C1 segment of cervical spinal cord (tissue), 14 donors: ENCODE results near the gene KXD1.

ENCODE experiments used
- DNase-seq, 14 donors: peaks; one replicate each; lab custom pipeline; 2025; lab: John Stamatoyannopoulos, UW

Gene KXD1

DNA sequence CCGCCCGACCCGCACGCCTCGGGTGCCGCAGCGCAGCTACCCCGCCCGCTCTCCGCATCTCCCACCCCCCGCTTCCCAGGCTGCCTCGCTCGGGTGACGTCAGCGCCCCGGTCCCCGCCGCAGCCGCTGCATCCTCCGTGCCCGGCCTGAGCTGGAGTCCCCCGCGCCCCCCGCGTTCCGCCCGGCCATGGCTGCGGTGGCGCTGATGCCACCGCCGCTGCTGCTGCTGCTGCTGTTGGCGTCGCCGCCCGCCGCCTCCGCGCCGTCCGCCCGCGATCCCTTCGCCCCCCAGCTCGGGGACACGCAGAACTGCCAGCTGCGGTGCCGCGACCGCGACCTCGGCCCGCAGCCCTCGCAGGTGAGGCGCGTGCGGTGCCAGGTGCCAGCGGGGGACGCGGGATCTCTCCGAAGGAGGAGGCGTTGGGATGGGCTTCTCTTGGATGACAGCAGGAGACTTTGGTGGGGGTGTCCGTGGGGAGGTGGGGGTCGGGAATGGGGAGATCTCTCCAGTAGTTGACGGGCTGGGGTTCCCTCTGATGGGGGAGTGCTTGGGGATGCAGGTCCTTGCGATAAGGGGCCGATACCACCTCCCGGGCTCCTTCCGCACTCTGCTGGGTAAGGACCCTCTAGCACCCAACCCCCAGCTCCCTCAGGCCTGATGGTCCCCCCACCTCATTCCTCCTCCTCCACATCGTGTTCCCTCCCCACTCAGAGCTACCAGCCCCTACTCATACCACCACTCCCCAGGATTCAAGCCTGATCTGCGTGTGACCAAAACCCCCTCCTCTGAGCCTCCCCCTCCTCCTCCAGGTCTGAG lies 55.3 kb downstream of the KXD1 start, which contains the start of gene TMEM59L:
TSS of gene TMEM59L (plus strand) at position 99 of the 817 bp plus-strand sequence. CDS start at position 188, 89 bp downstream.
- DNase-seq: peak in 10 of 14 donors; percentile 7 to 45 (median 24)

DNA sequence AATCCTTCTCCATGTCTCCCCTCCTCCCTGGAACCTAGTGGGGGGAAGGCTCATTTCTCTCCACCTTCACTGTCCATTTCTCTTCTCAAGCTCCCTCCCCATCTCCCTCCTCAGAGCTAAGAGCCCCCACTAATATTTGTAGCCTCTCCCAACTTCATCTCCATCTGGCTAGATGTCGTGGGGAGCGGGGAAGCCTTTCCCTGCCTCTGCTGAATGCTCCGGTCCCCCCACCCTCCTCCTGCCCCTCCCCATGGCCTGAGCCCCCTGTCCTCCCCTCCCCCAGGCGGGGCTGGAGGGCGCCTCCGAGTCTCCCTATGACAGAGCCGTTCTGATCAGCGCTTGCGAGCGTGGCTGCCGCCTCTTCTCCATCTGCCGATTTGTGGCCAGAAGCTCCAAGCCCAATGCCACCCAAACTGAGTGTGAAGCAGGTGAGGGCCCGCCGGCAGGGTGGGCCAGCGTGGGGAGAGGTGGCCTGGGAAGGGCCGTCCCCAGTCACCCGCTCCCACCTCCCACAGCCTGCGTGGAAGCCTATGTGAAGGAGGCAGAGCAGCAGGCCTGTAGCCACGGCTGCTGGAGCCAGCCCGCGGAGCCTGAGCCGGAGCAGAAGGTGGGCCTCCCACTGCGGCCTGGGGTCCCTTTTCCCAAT lies 56.0 kb downstream of the KXD1 start:
- no peak for DNase-seq

GRCh38 chr19:18616023-18616422 lies 58.4 kb downstream of the KXD1 start:
- no peak for DNase-seq

GRCh38 chr19:18617562-18617961 lies 59.9 kb downstream of the KXD1 start:
- DNase-seq: no peak

- DNase-seq: no peak
Observed at GRCh38 chr19:18618236-18618635, 60.6 kb downstream of the KXD1 start.
